Neural cell (in vitro differentiated cells): ENCODE results near the gene PRR12. TPM values are rescaled to one million over a fixed set of nuclear protein-coding genes. Genes with fewer than 3 reads are reported as not detected.

Experiments
- H2AFZ ChIP-seq: fragments of 200-600, 300-800 bp; sonication (generic), shearing (Covaris generic); 2 replicates; pipeline ENCODE4 v1.6.0; 2014; ENCODE audit warnings: low read depth, mild to moderate bottlenecking, antibody characterized with exemption, low read length, moderate library complexity
- H3F3A ChIP-seq: fragments of 200-600 bp; shearing (Covaris generic); 2 replicates; pipeline ENCODE4 v1.6.1; 2016; ENCODE audit warnings: mild to moderate bottlenecking, moderate library complexity, mixed read lengths, antibody characterized with exemption, low read length; ENCODE audit not compliant: insufficient read depth, poor library complexity, severe bottlenecking
- H3K27ac ChIP-seq: fragments of 200-600, 300-800 bp; sonication (generic), shearing (Covaris generic); 2 replicates; pipeline ENCODE4 v1.5.1; 2014; ENCODE audit warnings: mild to moderate bottlenecking, low read length, moderate library complexity
- H3K27me3 ChIP-seq: fragments of 300-800, 200-600 bp; sonication (generic), shearing (Covaris generic); 2 replicates; pipeline ENCODE4 v1.6.0; 2014; ENCODE audit warnings: mild to moderate bottlenecking, low read depth, low read length, moderate library complexity; ENCODE audit not compliant: insufficient read depth
- H3K36me3 ChIP-seq: fragments of 300-800, 200-600 bp; sonication (generic), shearing (Covaris generic); 2 replicates; pipeline ENCODE4 v1.5.1; 2014; ENCODE audit warnings: mild to moderate bottlenecking, antibody characterized with exemption, low read length, moderate library complexity; ENCODE audit not compliant: insufficient read depth
- H3K4me2 ChIP-seq: fragments of 300-800, 200-600 bp; sonication (generic), shearing (Covaris generic); 2 replicates; pipeline ENCODE4 v1.6.0; 2014; ENCODE audit warnings: mild to moderate bottlenecking, low read length
- H3K4me3 ChIP-seq: fragments of 300-800, 200-600 bp; sonication (generic), shearing (Covaris generic); 2 replicates; pipeline ENCODE4 v1.5.1; 2014; ENCODE audit warnings: mild to moderate bottlenecking, low read length, moderate library complexity
- H3K79me2 ChIP-seq: fragments of 200-600 bp; shearing (Covaris generic); replicated peaks from 2 replicates; pipeline ENCODE4 v1.6.0; 2014; ENCODE audit warnings: mild to moderate bottlenecking, low read length, moderate library complexity; ENCODE audit not compliant: insufficient read depth
- H3K9ac ChIP-seq: fragments of 300-800, 200-600 bp; sonication (generic), shearing (Covaris generic); 2 replicates; pipeline ENCODE4 v1.6.1; 2016; ENCODE audit warnings: mild to moderate bottlenecking, low read length, mixed read lengths
- H3K9me2 ChIP-seq: fragments of 200-600 bp; shearing (Covaris generic); 2 replicates; pipeline ENCODE4 v1.6.1; 2016; ENCODE audit warnings: mild to moderate bottlenecking, low read length, mixed read lengths; ENCODE audit not compliant: insufficient read depth
- H3K9me3 ChIP-seq: fragments of 200-600, 300-800 bp; sonication (generic), shearing (Covaris generic); 2 replicates; pipeline ENCODE4 v1.6.1; 2016; ENCODE audit warnings: mild to moderate bottlenecking, mixed run types, low read length, moderate library complexity, mixed read lengths
- H4K20me1 ChIP-seq: fragments of 200-600 bp; shearing (Covaris generic); 2 replicates; pipeline ENCODE4 v1.6.1; 2016; ENCODE audit warnings: mild to moderate bottlenecking, mixed run types; ENCODE audit not compliant: insufficient read depth
- EP300 ChIP-seq: fragments of 450-650 bp; conservative IDR thresholded peaks from 2 replicates; pipeline ENCODE4 v1.6.1; 2014; ENCODE audit warnings: antibody characterized with exemption, mild to moderate bottlenecking, moderate library complexity; ENCODE audit not compliant: poor library complexity, severe bottlenecking
- EZH2 ChIP-seq: fragments of 200-600, 300-800 bp; shearing (Covaris generic), sonication (generic); IDR thresholded peaks from 2 replicates; pipeline ENCODE4 v1.6.1; 2014; ENCODE audit warnings: antibody characterized with exemption, low read length, borderline replicate concordance, mild to moderate bottlenecking; ENCODE audit not compliant: insufficient read depth, poor library complexity, severe bottlenecking
- MXI1 ChIP-seq: fragments of 450-650 bp; conservative IDR thresholded peaks from 2 replicates; pipeline ENCODE4 v1.6.1; 2014; ENCODE audit warnings: antibody characterized with exemption, mild to moderate bottlenecking; ENCODE audit not compliant: poor library complexity, severe bottlenecking
- POLR2AphosphoS5 ChIP-seq: IDR thresholded peaks from 2 replicates; pipeline ENCODE4 v1.6.1; 2012
- RAD21 ChIP-seq: fragments of 450-650 bp; conservative IDR thresholded peaks from 2 replicates; pipeline ENCODE4 v1.6.1; 2014; ENCODE audit warnings: antibody characterized with exemption, mild to moderate bottlenecking, moderate library complexity
- SMC3 ChIP-seq: fragments of 450-650 bp; conservative IDR thresholded peaks from 2 replicates; pipeline ENCODE4 v1.6.1; 2014; ENCODE audit warnings: antibody characterized with exemption, mild to moderate bottlenecking, moderate library complexity; ENCODE audit not compliant: poor library complexity
- TAF1 ChIP-seq: IDR thresholded peaks from 2 replicates; pipeline ENCODE4 v1.6.1; 2012; ENCODE audit warnings: low read depth
- polyA plus RNA-seq: library from polyadenylated mRNA; depleted of rRNA; stranded (reverse); fragments of >200 nt; gene quantifications from 2 replicates; pipeline ENCODE4 v1.2.3, GENCODE V29; 2014
- TF ChIP-seq, protein P1 (sequence below): fragments of 450-650 bp; IDR thresholded peaks from 2 replicates; pipeline ENCODE4 v1.5.1; 2014; ENCODE audit warnings: antibody characterized with exemption, mild to moderate bottlenecking, moderate library complexity; ENCODE audit not compliant: poor library complexity, severe bottlenecking
- TF ChIP-seq, protein P2 (sequence below): IDR thresholded peaks from 2 replicates; pipeline ENCODE4 v1.6.1; 2012; ENCODE audit warnings: borderline replicate concordance

The PRR12 gene
- polyA plus RNA-seq, 1 donor from 2014 or later, result 1.2 TPM

DNA sequence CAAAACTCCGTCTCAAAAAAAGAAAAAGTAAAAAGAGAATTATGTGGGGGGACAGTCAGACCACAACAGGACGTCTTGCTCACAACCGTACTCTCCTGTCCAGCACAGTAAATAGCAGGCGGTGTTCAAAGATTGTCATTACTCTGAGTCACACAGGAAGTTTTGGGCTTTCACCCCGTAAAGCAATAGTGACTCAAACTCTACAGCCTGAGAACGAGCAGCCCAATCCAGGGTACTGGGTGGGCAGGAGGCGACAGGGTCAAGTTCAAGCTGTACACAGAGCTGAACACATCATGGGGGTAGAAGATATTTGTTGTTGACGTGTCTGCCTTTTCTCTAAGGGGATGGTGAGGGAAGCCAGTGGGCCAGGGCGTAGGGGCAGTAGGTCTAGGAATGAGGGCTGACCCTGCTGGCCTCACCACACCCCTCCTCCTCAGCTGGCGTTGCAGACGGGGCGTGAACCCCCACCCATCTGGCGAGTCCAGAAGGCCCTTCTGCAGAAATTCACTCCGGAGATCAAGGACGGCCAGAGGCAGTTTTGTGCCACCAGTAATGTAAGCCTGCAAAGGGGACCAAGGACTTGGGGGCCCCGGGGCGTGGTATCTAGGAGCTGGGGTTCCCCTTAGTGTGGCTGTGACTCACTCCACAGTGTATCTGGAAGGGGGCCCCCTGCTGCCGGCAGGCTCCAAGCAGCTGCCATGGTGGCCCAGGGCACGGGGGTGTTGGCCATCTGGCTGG lies 23.3 kb downstream of the PRR12 start:
- Histone ChIP-seq H3K4me2 (no peak overlapping the region), H4K20me1 (no peaks in the 10 kb centered on the region), H3K4me3 (no peak overlapping the region), H2AFZ (no peak overlapping the region), H3K9me2 (no peaks in the 10 kb centered on the region), H3K79me2 (peaks cover 9% of the 10 kb centered on the region), H3K27me3 (no peaks in the 10 kb centered on the region), H3K36me3 (peaks cover 4% of the 10 kb centered on the region), H3K9ac (no peak overlapping the region), H3F3A (no peaks in the 10 kb centered on the region), H3K27ac (no peak overlapping the region), H3K9me3 (no peaks in the 10 kb centered on the region)
- TF ChIP-seq TAF1, result no peak
- TF ChIP-seq EZH2, result no peak
- no peak for TF ChIP-seq SMC3
- no peak for TF ChIP-seq MXI1
- TF ChIP-seq RAD21, result no peak
- TF ChIP-seq POLR2AphosphoS5, result no peak
- no peak for TF ChIP-seq EP300
- TF ChIP-seq, protein P1, sequence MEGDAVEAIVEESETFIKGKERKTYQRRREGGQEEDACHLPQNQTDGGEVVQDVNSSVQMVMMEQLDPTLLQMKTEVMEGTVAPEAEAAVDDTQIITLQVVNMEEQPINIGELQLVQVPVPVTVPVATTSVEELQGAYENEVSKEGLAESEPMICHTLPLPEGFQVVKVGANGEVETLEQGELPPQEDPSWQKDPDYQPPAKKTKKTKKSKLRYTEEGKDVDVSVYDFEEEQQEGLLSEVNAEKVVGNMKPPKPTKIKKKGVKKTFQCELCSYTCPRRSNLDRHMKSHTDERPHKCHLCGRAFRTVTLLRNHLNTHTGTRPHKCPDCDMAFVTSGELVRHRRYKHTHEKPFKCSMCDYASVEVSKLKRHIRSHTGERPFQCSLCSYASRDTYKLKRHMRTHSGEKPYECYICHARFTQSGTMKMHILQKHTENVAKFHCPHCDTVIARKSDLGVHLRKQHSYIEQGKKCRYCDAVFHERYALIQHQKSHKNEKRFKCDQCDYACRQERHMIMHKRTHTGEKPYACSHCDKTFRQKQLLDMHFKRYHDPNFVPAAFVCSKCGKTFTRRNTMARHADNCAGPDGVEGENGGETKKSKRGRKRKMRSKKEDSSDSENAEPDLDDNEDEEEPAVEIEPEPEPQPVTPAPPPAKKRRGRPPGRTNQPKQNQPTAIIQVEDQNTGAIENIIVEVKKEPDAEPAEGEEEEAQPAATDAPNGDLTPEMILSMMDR, result no peak
- TF ChIP-seq, protein P2, sequence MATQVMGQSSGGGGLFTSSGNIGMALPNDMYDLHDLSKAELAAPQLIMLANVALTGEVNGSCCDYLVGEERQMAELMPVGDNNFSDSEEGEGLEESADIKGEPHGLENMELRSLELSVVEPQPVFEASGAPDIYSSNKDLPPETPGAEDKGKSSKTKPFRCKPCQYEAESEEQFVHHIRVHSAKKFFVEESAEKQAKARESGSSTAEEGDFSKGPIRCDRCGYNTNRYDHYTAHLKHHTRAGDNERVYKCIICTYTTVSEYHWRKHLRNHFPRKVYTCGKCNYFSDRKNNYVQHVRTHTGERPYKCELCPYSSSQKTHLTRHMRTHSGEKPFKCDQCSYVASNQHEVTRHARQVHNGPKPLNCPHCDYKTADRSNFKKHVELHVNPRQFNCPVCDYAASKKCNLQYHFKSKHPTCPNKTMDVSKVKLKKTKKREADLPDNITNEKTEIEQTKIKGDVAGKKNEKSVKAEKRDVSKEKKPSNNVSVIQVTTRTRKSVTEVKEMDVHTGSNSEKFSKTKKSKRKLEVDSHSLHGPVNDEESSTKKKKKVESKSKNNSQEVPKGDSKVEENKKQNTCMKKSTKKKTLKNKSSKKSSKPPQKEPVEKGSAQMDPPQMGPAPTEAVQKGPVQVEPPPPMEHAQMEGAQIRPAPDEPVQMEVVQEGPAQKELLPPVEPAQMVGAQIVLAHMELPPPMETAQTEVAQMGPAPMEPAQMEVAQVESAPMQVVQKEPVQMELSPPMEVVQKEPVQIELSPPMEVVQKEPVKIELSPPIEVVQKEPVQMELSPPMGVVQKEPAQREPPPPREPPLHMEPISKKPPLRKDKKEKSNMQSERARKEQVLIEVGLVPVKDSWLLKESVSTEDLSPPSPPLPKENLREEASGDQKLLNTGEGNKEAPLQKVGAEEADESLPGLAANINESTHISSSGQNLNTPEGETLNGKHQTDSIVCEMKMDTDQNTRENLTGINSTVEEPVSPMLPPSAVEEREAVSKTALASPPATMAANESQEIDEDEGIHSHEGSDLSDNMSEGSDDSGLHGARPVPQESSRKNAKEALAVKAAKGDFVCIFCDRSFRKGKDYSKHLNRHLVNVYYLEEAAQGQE, result no peak

DNA sequence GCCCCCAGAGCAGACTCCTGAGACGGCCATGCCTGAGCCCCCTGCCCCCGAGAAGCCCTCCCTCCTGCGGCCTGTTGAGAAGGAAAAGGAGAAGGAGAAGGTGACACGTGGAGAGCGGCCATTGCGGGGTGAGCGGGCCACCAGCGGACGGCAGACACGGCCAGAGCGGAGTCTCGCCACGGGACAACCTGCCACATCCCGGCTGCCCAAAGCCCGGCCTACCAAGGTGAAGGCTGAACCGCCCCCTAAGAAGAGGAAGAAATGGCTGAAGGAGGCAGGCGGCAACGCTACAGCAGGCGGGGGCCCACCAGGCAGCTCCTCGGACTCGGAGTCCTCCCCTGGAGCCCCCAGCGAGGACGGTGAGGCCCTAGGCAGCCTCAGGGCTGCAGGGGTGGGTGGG lies 24.9 kb downstream of the PRR12 start:
- H3K9ac ChIP-seq, result no peak overlapping the region
- H3K4me3 ChIP-seq, result no peak overlapping the region
- H3K9me2 ChIP-seq, result no peaks in the 10 kb centered on the region
- no peak overlapping the region for H3K4me2 ChIP-seq
- no peak overlapping the region for H2AFZ ChIP-seq
- no peaks in the 10 kb centered on the region for H4K20me1 ChIP-seq
- H3K27ac ChIP-seq, result no peak overlapping the region
- no peak for TF ChIP-seq RAD21
- TF ChIP-seq TAF1, result no peak
- TF ChIP-seq, protein P1, result no peak
- TF ChIP-seq EP300, result no peak
- TF ChIP-seq MXI1, result no peak
- no peaks in the 10 kb centered on the region for H3F3A ChIP-seq
- peaks cover 9% of the 10 kb centered on the region for H3K79me2 ChIP-seq
- H3K27me3 ChIP-seq, result no peaks in the 10 kb centered on the region
- peaks cover 4% of the 10 kb centered on the region for H3K36me3 ChIP-seq
- H3K9me3 ChIP-seq, result no peaks in the 10 kb centered on the region
